T follicular helper cell (primary cell): ENCODE data around the gene OR7G1.

Source experiments
- DNase-seq: peaks from one replicate; pipeline ENCODE4 v3.0.0-alpha.2; 2020; ENCODE audit warnings: low read depth
- total RNA-seq, 2 experiments: gene quantifications; one replicate each; lab custom pipeline; 2026; lab: John Stamatoyannopoulos, UW

Gene OR7G1, protein sequence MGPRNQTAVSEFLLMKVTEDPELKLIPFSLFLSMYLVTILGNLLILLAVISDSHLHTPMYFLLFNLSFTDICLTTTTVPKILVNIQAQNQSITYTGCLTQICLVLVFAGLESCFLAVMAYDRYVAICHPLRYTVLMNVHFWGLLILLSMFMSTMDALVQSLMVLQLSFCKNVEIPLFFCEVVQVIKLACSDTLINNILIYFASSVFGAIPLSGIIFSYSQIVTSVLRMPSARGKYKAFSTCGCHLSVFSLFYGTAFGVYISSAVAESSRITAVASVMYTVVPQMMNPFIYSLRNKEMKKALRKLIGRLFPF
- total RNA-seq: 0 reads per million in 2 experiments

DNA sequence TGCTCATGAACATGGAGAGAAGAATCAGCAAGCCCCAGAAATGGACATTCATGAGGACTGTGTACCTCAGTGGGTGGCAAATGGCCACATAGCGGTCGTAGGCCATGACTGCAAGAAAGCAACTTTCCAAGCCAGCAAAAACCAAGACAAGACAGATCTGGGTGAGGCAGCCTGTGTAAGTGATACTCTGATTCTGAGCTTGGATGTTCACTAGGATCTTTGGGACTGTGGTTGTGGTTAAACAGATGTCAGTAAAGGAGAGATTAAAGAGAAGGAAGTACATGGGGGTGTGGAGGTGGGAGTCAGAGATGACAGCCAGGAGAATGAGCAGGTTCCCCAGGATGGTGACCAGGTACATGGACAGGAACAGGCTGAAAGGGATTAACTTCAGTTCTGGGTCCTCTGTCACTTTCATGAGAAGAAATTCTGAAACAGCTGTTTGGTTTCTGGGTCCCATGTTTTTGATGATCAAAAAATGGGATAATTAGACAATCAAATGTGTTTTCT, at the start of gene OR7G1:
OR7G1 (minus strand) TSS at position 457 of the 507 bp plus-strand sequence; CDS start at position 457, 0 bp downstream.
- DNase-seq: no peak

DNA sequence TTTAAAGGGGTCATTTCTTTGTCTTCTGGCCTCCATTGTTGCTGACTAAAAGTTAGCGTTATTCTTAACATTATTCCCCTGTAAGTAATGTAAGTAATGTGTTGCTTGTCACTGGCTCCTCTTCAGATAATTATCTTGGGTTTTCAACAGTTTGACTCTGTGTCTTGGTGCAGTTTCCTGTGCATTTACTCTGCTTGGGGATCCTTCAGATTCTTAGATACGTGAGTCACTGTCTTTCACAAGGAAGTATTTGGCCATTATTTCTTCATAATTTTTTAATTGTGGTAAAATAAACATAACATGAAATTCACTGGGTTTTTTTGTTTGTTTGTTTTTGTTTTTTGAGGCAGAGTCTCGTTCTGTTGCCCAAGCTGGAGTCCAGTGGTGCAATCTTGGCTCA, 49.7 kb upstream of the OR7G1 start:
- DNase-seq: no peak

DNA sequence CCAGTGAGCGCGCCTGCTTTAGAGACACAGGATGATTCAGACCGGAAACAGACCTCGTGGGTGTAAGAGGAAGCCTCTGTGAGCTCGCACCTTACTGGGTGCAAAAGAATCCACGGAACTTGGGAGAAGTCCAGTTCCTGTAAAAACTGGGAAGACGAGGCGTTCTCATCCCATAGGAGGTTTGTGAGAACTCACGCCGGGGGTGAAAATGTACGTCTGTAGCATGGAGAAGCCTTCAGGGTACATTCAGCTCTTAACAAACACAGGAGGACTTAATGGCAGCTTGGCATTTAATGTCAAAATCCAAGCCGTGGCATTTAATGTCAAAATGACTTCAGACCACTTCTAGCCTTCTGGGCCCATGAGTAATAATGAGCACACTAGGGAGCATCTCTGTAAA, 45.9 kb upstream of the OR7G1 start:
- no peak for DNase-seq

DNA sequence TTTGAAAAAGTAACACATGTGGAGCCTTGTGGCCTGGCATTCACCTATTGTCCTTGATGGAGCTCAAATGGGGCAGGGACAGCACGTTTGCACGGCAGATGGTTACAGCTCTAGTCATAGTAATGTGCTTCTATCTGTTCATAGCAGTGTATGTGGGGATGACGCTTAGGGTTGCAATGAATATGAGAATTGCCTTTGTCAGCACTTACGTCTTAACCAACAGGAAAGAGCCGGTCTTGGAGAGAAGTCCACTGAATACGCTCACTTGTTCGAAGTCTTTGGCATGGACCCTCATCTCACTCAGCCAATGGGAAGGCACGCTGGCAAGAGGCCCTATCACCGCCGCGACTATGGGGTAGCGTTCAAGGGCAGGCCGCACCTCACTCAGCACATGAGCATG, 44.3 kb upstream of the OR7G1 start:
- DNase-seq: no peak

DNA sequence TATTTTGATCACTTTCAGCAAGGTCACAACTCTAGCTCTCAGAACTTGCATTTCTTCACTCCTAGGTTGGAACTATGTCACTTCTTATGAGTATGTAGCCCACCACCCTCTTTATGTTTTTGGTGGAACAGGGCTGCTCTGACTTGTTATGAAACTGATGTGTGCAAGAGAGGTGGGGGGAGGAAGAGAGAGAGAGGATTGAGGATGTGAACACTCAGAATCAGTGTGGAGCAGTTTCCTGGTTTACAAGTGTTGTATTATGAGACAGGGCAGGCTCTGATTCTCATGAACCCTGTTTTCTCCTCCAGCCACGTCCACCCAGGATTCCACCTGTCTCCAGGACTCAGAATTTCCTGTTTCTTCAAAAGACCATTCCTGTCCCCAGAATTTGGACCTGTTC, 40.7 kb upstream of the OR7G1 start:
- no peak for DNase-seq

DNA sequence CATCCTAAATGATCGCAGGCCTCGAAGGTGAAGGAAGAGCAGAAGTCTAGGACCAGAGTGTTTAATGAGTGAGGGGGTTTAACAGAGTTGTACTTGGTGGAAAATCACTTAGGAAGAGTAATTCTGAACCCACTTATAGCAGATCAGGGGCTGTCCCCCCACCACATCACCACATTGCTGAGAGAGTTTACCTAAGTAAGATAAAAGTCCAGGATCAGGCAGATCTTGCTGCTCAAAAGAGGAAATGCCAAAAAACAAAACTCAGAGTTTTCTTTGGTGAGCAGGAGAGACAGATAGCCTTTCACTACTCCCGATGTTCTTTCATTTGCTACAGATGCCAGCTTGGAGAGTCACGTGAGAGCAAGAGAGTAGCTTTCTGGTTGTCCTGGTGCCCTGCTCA, 40.0 kb upstream of the OR7G1 start:
- no peak for DNase-seq

DNA sequence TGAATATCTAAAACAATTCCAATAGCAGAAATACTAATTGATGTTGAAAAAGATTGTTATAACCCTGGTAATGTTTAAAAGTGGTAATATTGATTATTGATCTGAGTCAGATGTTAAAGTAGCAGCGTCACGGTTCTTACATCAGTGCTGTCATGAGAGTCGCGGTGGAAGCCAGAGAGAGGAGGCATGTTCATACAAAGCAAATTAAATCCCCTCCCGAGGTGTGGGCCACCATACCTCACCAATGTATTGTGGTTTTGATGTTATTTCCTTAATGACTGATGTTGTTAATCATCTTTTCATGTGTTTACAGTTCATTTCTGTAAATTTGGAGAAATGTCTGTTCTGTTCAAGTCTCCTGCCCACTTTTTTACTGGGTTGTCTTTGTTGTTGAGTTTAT, 35.8 kb upstream of the OR7G1 start:
- no peak for DNase-seq

DNA sequence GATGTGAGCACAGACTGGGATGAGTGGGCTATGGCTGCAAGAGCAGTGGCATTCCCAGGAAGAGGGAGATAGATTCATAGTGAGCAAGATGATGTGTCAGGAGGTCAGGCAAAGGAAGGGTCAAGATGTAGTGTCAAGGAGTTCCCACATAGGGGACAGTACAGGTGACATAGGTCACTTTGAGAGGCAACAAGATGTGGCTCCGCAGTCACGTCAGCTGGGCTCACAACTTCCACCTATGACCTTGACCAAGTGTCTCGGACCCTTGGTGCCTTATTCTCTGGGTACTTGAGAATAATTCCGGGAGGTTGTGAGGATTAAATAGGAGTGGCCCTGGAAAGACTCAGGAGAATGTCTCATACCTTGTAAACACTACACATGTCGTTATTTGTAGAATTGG, 35.1 kb upstream of the OR7G1 start:
- no peak for DNase-seq

DNA sequence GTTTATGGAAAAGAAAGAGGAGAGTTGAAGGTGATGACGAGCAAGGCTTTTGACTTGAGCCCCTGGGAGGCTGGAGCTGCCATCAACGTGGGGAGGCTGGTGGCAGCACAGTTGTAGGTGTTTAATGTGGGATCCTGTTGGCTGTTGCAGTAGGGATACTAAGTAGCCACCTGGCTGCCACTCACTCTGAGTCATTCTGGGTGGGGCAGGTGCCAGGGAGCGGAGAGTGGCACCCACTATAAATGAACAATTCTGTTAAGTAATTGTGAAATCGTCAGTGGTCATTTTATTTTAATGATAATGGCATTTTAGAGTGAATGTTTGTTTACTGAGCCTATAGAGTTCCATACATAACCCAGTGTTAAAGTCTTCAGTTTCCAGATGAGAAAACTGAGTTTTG, 34.4 kb upstream of the OR7G1 start:
- DNase-seq: no peak

DNA sequence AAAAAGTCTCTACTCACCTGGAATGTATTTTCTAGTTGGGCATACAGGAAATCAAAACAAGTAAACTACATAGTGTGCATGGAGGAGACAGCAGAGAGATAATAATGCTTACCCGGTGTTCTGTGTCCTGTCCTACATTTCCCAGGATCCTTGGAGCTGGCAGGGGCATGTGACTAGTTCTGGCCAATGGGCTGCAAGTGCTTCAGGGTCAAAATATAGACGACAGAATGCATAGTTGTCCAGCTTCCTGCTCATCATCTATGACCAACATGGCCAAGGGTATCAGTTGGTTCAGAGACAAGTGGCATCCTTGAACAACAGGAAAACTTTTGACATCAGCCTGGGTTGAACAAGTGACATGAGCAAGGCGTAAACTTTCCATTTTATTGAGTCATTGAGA, 33.1 kb upstream of the OR7G1 start:
- DNase-seq: no peak

DNA sequence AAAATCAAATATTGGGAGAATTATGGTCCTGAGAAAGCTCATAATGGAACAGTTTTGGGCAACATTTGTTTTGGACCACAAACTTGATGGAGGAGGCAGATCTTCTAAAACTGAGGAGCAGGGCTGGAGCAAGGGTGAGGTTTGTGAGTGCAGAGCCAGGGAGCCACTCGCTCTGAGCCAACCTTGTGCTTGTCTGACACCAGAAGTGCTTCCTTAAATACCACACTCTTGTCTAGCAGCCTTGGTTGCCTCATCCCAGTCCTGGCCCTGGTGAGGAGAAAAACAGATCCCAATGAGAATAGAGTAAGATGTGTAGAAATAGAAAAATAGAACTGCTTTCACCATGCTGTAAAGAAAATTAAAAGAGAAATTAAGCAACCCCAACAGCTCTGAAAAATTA, 31.3 kb upstream of the OR7G1 start:
- DNase-seq: no peak

DNA sequence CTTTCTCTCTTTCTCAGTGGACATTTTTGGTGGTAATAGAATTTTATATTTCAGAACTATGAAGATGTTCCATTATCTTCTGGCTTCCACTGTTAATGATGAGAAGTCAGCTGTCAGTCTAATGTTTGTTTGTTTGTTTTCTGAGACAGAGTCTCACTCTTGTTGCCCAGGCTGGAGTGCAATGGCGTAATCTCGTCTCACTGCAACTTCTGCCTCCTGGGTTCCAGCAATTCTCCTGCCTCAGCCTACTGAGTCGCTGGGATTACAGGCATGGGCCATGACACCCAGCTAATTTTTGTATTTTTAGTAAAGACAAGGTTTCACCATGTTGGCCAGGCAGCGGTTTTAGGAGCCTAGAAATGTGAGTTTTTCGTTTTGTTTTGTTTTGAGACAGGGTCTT, 29.4 kb upstream of the OR7G1 start:
- no peak for DNase-seq

DNA sequence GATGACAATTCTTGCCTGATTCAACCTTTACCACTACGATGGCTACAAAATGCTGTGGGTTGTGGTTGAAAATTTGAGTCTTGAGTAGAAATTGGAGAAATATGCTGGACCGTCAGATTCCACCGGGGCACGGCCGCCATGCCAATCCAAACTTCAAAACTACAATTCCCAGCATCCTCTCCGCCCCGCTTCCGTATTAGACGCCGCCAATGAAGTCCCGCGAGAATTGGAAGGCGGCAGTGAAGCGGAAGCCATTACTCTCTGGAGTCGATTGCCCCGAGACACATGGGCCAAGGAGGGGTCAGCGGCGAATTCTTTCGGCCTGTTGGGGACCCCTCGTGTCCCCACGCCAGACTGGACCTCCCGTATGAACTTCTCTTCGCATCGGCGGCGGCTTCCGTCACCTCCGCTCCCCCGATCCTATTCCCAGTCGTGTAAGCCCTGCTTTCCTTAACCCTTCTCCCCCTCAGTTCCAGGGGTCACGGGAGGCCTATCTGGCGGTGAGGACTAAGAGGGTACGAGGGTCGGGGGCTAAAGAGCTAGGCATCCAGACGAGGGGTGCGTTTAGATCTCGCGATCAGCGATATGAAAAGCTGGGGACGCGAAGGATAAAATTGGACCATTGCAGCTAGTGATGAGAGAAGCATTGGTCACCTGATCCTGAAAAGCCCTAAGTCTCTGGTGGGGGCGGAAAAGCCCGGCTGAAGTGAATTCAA, 24.8 kb upstream of the OR7G1 start, which contains the start of gene ZNF317:
ZNF317 (plus strand) TSS at position 239 of the 716 bp plus-strand sequence. CDS start 15,620 bp downstream, outside the sequence.
- peak; percentile 87 for DNase-seq

DNA sequence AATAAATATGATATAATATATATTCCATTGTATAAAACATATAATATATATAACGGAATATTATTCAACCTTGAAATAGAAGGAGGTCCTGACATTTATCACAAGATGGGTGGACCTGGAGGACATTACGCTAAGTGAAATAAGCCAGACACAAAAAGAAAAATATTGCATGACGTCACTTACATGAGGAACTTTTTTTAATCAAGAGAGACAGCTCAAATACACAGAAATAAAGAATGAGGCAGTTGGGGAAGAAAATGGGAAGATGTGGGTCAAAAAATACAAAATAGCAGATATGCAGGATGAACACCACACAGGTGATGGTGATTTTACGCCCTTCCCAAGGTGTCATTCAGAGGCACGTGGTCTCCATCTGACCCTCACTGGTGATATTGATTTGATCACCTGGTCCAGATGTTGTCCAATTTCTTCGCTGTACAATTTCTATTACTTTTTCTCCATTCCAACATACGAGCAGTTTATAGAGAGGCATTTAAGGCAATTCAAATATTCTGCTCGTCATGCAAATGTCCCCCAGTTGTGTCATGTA, 24.1 kb upstream of the OR7G1 start:
- no peak for DNase-seq

DNA sequence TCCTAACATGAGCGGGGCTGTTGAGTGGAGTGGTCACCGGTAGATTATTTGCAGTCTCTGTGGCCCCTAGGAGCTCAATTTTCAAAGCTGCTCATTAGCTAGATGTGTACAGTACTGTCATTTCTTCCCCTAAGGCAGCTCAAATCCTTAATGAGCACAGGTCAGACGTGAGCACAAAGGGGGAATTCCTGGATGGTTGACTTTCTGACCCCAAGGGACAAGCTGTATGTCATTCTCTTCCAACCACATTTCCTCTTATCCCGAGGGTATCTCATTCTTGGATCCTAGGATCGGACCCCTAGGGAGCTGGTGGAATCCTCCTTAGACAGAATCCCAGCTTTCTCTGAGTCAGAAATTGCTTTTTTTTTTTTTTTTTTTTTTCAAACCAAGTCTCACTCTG, 16.9 kb upstream of the OR7G1 start:
- no peak for DNase-seq

DNA sequence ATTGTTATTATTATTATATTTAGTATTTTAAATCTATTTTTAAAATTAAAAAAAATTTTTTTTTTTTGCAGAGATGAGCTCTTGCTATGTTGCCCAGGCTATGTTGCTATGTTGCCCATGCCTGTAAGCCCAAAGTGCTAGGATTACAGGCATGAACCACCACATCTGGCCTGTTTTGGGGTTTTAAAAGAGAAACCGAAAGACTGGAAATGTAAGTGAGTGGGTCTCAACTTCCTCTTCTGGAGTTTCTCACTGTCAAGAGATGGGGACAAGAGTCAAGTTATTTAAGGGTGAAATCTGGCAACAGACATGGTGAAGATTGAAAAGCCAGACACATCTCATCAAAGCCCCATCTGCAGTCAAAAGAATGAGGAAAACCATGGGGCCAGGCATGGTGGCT, 15.4 kb upstream of the OR7G1 start:
- DNase-seq: no peak

DNA sequence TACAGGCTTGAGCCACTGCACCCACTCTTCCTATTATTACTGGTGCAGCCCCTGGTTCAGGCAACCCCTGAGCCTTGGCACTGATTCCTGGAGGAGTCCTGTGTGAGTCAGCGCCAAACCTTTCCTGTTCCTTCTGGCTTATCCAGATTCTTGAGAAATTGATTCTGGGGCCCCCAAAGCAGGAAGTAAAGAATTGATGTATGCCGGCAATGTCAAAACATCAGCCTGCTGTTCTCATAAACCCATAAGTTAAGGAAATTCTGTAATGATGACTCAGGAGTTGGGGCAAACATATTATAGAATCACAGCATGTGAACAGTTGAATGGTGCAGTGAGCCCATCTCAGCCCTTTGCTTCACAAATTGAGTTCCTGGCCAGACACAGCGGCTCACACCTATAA, 12.6 kb upstream of the OR7G1 start:
- no peak for DNase-seq

DNA sequence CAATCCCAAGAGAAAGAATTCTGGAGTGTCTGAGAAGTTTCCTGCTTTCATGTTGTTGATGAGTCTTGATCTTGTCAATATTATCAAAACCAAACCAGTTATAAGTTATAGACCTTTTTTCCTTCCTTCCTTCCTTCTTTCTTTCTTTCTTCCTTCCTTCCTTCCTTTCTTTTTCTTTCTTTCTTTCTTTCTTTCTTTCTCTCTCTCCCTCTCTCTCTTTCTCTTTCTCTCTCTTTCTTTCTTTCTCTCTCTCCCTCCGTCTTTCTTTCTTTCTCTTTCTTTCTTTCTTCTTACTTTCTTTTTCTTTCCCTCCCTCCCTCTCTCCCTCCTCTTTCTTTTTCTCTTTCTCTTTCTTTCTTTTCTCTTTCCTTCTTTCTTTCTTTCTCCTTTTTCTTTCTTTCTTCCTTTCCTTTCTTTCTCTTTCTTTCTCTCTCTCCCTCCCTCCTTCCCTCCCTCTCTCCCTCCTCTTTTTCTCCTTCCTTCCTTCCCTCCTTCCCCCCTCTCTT, 11.4 kb upstream of the OR7G1 start, which contains the start of gene OR7G3:
OR7G3 (minus strand) TSS at position 51 of the 506 bp plus-strand sequence; CDS start at position 51, 0 bp downstream.
- DNase-seq: no peak

DNA sequence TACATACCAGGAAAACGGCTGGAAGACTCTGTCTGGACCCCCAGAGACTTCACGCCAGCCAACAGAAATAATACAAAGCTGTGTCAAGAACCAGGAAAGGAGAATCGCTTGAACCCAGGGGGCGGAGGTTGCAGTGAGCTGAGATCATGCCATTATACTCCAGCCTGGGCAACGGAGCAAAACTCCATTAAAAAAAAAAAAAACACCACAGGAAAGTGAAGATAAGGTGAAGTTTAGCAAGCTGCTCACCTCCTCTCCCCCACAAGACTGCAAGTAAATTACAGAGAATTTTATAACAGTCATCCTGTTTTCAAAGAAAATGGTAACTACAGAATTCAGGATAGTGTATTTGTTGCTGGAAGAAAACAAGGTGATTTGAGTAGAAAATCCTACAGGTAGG, 984 bp upstream of the OR7G1 start:
- DNase-seq: no peak

DNA sequence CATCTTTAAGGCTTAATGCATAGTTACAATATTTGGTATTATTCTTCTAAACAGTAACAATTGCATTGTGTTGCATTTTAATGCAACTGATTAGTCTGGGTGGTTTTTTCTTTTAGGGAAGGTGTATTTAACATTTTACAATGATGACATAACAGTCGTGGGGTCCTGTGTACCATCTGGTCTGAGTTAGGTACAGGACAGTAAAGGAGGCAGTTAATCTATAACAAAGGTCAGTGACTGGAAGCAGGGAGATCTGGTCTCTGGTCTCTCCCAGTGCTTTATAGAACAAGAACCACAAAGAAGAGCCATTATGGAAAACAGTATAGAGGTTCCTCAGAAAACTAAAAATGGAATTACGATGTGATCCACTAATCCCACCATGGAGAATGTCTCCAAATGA, 5.6 kb downstream of the OR7G1 start:
- no peak for DNase-seq

DNA sequence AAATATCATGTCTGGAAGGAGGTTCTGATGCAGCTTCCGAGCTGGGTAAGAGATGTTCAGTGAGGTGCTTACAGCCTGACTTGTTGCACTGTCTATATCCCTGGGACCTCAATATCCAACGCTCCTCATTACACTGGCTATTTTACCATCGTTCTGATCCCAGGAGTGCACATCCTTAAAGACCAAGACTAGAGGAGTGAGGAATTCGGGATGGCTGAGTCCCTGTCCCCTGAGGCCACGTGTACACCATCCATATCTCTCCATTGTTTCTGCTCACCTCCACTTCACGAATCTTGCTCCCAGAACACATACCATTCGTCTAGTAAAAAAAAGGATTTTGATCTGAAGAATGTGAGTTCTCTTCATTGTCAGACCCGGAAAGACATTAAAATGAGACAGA, 8.2 kb downstream of the OR7G1 start, which contains the start of gene OR7G2:
OR7G2 (minus strand) TSS at position 101 of the 400 bp plus-strand sequence. CDS start 4,232 bp downstream, outside the sequence.
- no peak for DNase-seq

DNA sequence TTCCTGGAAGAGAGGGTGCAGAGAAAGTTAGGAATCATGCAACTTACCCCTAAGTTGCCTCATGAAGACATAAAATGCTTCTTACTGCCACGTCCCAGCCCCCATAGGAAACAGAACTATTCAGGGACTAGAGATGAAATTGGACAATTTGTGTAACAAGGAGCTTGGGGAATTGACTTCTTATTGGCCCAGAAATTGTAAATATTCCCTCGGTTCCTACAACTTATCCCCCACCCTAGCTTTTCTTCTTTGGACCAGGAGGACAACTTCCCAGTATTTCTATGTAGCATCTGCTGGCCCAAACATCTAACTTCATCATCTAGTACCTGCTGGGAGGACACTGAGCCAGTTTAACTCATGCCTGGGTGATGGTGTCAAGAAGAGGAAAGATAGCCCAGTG, 28.8 kb downstream of the OR7G1 start, which contains the start of gene OR1M1:
OR1M1 (plus strand) TSS at position 301 of the 400 bp plus-strand sequence. CDS start 6,184 bp downstream, outside the sequence.
- no peak for DNase-seq
